Colon (tissue), 2 donors: ENCODE results near the gene PARD3B.

ENCODE experiments used
- FAIRE-seq: peaks from 2 replicates; lab custom pipeline; 2012; peaks lifted over from hg19 to GRCh38; lab: Jason Lieb, UNC
- donor health status: control.
- donor health status: control.

PARD3B gene

GRCh38 chr2:204696124-204696523 is 150.8 kb downstream of the PARD3B start:
- FAIRE-seq, result no peak

- FAIRE-seq, result no peak
Measured at GRCh38 chr2:204705243-204705932, 160.1 kb downstream of the PARD3B start.

GRCh38 chr2:204706939-204707338 is 161.7 kb downstream of the PARD3B start:
- no peak for FAIRE-seq

GRCh38 chr2:204713211-204713610 is 167.9 kb downstream of the PARD3B start:
- FAIRE-seq, result no peak

DNA sequence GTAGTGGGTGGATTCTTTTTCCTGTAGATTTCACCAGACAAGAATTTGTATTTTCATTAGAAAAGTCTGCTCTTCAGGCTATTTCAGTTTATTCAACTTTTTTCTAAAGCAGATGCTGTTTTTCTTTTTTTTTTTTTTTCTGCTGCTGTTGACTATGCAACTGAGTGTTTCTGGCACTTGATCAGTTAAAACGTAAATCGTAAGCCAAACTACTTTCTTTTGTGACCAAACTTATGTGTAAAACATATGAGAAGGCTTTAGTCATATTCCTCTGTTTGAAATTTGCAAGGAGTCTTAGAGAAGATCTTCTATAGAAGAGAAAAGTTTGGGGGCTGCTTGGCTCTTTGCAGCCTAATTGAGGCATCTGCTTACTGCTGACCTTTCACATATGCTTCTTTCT is 170.1 kb downstream of the PARD3B start:
- no peak for FAIRE-seq

DNA sequence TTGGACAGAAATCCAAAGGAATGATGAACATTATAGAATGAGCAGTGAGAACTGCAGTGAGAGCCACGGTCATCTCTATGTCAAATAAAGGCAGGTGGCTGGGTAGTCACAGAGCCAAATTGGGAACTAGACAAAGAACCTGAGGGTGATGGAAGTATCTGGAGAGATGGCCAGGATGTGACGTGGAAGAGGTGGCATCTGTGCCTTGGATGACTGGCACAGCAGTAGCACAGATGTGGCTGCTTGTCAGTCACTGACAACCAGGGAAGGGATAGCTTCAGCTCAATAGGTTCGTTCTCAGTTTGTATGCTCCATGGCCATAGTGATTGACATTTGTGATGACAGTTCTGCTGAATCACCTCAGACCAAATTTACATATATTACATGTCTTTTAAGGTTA is 172.3 kb downstream of the PARD3B start:
- no peak for FAIRE-seq

GRCh38 chr2:204718607-204719006 is 173.3 kb downstream of the PARD3B start:
- no peak for FAIRE-seq

DNA sequence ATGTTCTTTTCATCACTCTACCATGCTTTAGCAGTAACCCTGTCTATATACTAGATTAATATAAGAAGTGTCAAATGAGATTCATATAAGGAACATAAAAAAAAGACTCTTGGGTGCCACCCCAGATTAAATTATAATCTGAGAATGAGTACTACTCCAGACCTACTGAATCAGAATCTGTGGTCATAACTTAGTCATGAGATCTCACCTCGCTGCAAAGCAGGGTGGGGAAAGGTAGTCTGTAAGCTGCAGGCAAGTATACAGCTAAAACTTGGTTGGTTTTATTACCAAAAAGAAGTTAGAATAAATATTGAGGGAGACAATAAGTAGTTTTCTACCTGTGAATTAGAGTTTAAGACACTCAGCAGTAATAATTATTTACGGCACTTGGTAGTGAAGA is 175.6 kb downstream of the PARD3B start:
- FAIRE-seq, result no peak

- FAIRE-seq, result no peak
Measured at GRCh38 chr2:204722207-204722606, 176.9 kb downstream of the PARD3B start.

DNA sequence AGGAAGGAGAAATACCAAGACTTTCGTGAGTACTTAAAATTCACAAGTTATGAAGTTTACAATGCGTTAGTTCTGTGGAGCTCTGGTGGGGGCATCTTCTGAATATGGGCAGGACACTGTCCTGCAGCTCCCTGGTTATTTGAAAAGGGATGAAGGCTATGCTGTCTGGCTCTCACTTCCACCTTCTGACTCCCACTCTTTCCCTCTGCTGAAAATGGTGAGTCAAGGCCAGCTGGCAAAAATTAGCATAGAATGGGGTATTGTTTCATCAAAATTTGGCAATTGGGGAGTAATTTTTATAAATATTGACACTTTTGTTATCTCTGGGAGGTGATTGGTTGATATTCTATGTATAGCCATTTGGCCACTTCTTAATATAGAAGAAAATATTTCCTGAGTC is 177.4 kb downstream of the PARD3B start:
- FAIRE-seq, result no peak

DNA sequence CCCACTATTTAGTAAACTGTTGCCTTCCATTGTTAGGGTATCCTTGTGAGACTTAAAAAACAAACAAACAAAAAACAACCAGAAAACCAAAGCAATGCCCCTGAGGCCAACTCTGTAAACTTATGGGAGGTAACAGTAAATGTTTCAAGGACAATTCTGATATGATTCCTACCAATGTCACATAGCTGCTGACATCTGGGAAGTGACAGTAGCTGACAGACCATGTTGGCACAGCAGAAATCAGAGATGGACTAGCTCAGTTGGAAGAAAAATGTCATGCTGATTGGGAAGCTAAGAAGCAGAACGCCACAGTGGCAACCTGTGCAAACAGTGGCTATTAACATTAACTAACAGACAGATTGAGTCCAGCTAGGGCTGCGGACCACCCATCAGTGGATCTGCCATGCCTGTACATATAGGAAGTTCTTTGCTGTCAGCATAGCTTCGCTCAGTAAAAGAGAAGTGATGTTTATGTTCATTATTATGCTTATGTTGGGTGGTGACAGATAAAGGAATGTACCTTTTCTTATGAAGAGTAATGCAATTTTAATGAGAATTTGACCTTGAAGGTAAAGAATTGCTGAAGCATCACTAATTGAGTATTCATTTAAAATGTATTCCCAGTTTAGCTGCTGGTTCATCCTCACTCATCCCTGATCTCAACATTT is 180.6 kb downstream of the PARD3B start:
- no peak for FAIRE-seq

- FAIRE-seq, result no peak
Measured at GRCh38 chr2:204726831-204727230, 181.6 kb downstream of the PARD3B start.

- no peak for FAIRE-seq
Measured at GRCh38 chr2:204727368-204727767, 182.1 kb downstream of the PARD3B start.

- FAIRE-seq, result no peak
Measured at GRCh38 chr2:204730603-204731002, 185.3 kb downstream of the PARD3B start.

DNA sequence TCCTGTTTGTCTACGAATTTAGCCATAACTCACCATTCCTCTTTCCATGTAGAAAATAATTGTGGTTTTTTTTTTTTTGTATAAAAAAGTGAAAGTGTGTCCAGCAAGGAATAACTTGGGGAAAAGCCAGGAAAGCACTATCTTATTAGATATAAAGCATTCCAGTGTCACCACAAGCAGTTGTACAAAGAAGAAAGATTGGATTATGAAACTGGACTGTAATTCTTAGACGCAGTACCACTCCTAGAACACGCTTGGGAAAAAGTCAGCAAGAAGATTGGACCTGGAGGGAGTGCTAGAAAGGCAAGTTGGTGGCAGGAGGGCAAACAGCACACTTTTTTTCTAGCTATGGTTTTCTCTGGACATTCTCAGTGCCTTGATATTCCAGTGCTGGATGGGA is 186.7 kb downstream of the PARD3B start:
- FAIRE-seq, result no peak

DNA sequence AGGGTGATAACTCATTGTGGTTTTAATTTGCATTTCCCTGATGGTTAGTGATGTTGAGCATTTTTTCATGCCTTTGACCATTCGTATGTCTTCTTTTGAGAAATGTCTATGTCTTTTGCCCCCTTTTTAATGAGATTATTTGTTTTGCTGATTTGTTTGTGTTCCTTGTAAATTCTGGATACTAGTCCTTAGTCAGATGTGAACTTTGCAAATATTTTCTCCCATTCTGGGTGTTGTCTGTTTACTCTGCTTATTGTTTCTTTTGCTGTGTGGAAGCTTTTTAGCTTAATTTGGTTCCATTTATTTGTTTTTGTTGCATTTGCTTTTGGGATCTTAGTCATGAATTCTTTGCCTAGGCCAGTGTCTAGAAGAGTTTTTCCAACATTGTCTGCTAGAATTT is 192.0 kb downstream of the PARD3B start:
- FAIRE-seq, result no peak

DNA sequence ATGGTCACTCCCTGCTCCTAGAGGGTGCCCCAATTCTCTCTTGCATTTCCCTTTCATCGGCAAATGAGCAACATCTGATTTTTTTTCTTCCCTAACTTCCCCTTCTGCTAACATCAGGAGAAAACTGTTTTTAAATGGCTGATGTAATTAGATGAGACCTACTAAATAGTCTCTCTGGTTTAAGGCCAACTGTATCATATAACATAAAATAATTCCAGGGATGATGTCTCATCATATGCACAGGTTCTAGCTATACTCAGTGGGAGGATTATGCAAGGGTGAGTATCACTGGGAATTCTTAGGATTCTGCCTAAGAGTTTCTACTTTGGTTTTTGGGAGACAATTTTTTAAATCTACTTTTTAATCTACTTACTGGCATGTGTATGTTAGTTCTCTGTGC is 193.4 kb downstream of the PARD3B start:
- FAIRE-seq, result no peak

DNA sequence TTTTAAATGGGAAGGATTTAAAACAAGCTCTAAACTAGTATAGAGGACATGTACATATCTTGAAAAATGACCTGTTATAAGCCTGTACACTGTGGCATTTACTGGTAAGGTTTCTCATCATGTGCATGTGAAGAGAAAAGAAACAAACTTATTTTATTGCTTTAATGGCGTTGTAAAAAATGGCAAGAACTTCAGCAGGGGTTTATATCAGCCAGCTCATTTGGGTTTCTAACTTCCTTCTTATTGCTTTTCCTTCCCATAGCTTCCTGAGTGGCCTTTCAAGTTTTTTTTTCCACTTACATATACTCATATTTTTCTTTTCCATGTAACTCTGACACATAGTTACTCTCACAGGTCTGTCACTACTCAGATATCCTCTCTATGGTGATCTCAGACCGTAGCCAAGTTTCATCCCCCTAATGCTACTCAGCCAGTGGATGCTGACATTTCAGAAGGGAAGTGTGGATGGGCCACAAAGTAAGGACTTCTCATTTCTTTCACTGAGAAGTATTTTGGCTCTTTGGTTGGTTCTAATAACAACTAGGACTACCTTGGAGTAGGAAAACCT is 198.2 kb downstream of the PARD3B start:
- FAIRE-seq, result no peak

GRCh38 chr2:204744506-204744905 is 199.2 kb downstream of the PARD3B start:
- no peak for FAIRE-seq

DNA sequence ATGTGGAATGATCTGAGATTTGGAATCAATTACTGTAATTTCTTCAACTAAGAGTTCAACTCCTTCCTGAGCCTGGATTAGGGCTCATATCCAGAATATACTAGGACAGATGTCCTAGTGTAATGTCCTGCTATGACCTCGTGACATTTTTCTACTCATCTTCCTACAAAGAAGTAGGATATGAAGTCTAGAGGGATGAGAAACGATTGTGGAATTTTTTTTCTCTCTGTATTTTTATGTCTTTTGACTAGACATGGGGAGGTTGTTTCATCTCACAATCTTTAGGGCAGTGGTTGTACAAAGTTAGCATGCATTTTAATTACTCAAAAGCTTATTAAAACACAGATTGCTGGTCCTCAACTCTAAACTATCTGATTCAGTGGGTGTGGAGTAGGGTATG is 203.0 kb downstream of the PARD3B start:
- FAIRE-seq, result no peak

DNA sequence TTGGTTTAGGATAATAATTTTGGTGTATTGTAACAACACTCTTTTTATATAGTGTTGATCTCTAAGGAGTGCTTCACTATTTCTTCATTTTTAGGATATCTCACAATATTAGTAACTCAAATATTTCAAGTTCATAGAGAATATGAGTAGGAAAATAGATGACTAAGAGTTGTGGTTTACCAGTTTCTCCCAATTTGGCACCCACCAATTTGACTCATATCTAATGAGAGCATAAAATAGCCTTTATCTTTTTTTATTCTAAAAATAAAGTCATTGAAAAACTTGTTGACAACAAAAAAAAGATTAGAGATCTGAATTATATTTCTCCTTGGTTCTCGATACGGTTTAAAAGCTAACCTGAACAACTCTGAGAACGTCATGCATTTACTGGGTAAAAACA is 204.0 kb downstream of the PARD3B start:
- no peak for FAIRE-seq

DNA sequence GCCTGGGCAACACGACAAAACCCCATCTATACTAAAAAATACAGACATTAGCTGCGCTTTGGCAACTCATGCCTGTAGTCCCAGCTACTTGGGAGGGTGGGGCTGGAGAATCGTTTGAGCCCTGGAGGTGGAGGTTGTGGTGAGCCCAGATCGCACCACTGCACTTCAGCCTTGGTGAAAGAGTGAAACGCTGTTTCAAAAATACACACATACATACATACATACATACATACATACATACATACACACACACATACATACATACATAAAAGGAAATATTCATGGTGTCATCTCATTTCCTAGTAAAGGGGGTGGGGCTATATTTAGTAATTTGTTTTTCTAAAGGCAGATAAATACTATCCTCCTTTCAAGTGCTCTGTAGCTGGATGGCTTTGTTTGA is 205.1 kb downstream of the PARD3B start:
- no peak for FAIRE-seq

DNA sequence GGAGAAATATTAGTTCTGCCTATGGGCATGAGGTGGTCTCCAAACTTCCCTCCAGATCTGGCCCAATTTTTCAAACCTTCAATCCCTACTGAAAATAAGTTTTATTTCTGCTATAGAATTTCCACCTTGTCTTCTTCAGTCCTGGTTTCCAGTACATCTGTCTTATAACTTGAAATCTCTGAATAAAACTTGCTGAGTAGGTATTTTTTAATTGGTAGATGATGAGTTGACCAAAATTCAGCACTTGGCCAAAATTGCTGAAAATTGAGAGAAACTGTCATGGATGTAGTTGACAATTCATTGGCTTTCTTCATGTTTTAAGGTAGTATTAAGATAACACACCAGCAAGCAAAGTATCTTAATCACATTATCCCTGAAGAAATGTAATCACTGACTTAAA is 206.2 kb downstream of the PARD3B start:
- FAIRE-seq, result no peak

DNA sequence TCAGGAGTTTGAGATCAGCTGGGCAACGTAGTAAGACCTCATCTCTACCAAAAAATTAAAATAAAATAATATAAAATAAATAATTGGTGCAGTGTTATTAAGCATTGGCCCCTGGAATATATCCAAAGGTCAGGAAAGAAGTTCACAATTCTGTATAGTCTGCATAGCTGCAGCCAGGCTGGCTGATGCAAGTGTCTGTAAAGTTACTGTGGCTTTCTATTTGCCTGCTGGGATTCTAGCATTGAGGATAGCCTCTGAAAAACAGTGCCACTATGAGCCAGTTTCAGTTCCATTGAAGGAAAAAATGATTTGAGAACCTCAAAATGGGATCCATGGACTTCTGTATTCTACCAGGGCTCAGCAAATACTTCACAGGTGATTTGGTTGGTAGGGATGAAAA is 208.6 kb downstream of the PARD3B start:
- FAIRE-seq, result no peak
